IMR-90 (cell line): ENCODE data around the gene CCND3. TPM values are rescaled to one million over a fixed set of nuclear protein-coding genes. Genes with fewer than 3 reads are reported as not detected.

Experiments
- ATAC-seq: fragments of 200-7000 bp; cut with Tn5 transposase; 2 replicates; pipeline ENCODE4 v1.9.1; 2020; ENCODE audit warnings: low read depth, mild to moderate bottlenecking, moderate library complexity
- BruUV-seq: library from RNA; stranded (reverse); fragments of 400-500 nt; replicated peaks from 2 replicates; lab custom pipeline; 2021; lab: Mats Ljungman, UMichigan
- CTCF ChIA-PET: fragments of 300-600 bp; formaldehyde crosslinking; extraction: SDS; loops from one replicate; lab custom pipeline; 2021; ENCODE audit warnings: antibody characterized with exemption; lab: Yijun Ruan, JAX
- POLR2A ChIA-PET: fragments of 300-600 bp; sonication (Branson Sonifier 250); formaldehyde crosslinking; loops from one replicate; lab custom pipeline; 2022; ENCODE audit warnings: antibody characterized with exemption; ENCODE audit not compliant: unreplicated experiment; lab: Charles Lee
- DNase-seq: peaks from one replicate; pipeline ENCODE4 v3.0.0; 2013
- H2AFZ ChIP-seq: replicated peaks from 2 replicates; pipeline ENCODE3; 2013; ENCODE audit warnings: low read length, mild to moderate bottlenecking; ENCODE audit not compliant: poor library complexity
- H2AK5ac ChIP-seq: 2 replicates; pipeline ENCODE4 v1.6.1; 2013; ENCODE audit warnings: low read depth, low read length, inconsistent platforms
- H2AK9ac ChIP-seq: replicated peaks from 2 replicates; pipeline ENCODE3; 2013; ENCODE audit warnings: mild to moderate bottlenecking, low read depth, low read length, moderate library complexity; ENCODE audit not compliant: poor library complexity
- H2BK120ac ChIP-seq: 2 replicates; pipeline ENCODE4 v1.6.1; 2013; ENCODE audit warnings: low read depth, low read length, inconsistent platforms
- H2BK15ac ChIP-seq: 3 replicates; pipeline ENCODE4 v1.6.1; 2013; ENCODE audit warnings: low read depth, low read length, inconsistent platforms
- H2BK20ac ChIP-seq: 2 replicates; pipeline ENCODE4 v1.6.1; 2013; ENCODE audit warnings: low read depth, mild to moderate bottlenecking, inconsistent platforms, low read length, moderate library complexity
- H2BK5ac ChIP-seq: 2 replicates; pipeline ENCODE4 v1.6.1; 2013; ENCODE audit warnings: mild to moderate bottlenecking, low read depth, low read length, inconsistent platforms; ENCODE audit not compliant: poor library complexity, severe bottlenecking
- H3K14ac ChIP-seq: replicated peaks from 2 replicates; pipeline ENCODE4 v1.6.1; 2013; ENCODE audit warnings: low read depth, low read length, inconsistent platforms
- H3K18ac ChIP-seq: 2 replicates; pipeline ENCODE4 v1.6.1; 2013; ENCODE audit warnings: low read depth, low read length, control low read depth
- H3K23ac ChIP-seq: 2 replicates; pipeline ENCODE4 v1.6.1; 2013; ENCODE audit warnings: low read depth, low read length, inconsistent platforms
- H3K27ac ChIP-seq: 2 replicates; pipeline ENCODE4 v1.5.1; 2013; ENCODE audit warnings: mild to moderate bottlenecking, control low read depth, low read length; ENCODE audit not compliant: insufficient read depth
- H3K27me3 ChIP-seq: 2 replicates; pipeline ENCODE4 v1.6.1; 2013; ENCODE audit warnings: low read length; ENCODE audit not compliant: control insufficient read depth, insufficient read depth
- H3K36me3 ChIP-seq: 2 replicates; pipeline ENCODE4 v1.6.1; 2013; ENCODE audit warnings: low read length, mixed read lengths; ENCODE audit not compliant: control insufficient read depth, insufficient read depth
- H3K4ac ChIP-seq: 2 replicates; pipeline ENCODE4 v1.6.1; 2013; ENCODE audit warnings: low read depth, low read length, inconsistent platforms
- H3K4me1 ChIP-seq: 2 replicates; pipeline ENCODE4 v1.6.1; 2013; ENCODE audit warnings: low read length, mixed read lengths; ENCODE audit not compliant: control insufficient read depth, insufficient read depth
- H3K4me2 ChIP-seq: 2 replicates; pipeline ENCODE4 v1.6.1; 2013; ENCODE audit warnings: low read depth, mild to moderate bottlenecking, control low read depth, low read length, moderate library complexity
- H3K4me3 ChIP-seq: 2 replicates; pipeline ENCODE4 v1.5.1; 2013; ENCODE audit warnings: low read depth, mild to moderate bottlenecking, control low read depth, low read length, moderate library complexity; ENCODE audit not compliant: insufficient read depth
- H3K56ac ChIP-seq: 2 replicates; pipeline ENCODE4 v1.6.1; 2013; ENCODE audit warnings: low read length, inconsistent platforms; ENCODE audit not compliant: insufficient read depth; ENCODE audit errors: extremely low read depth
- H3K79me1 ChIP-seq, 2 experiments: 2 replicates each; pipeline ENCODE4 v1.6.1; 2013; ENCODE audit warnings: low read length in 2 of 2, inconsistent platforms in 1 of 2, low read depth in 1 of 2
- H3K9ac ChIP-seq: 2 replicates; pipeline ENCODE4 v1.6.1; 2013; ENCODE audit warnings: low read depth, low read length, control low read depth
- H3K9me1 ChIP-seq: 2 replicates; pipeline ENCODE4 v1.6.1; 2013; ENCODE audit warnings: low read length, inconsistent platforms; ENCODE audit not compliant: insufficient read depth
- H3K9me3 ChIP-seq: 2 replicates; pipeline ENCODE4 v1.6.1; 2013; ENCODE audit warnings: low read length; ENCODE audit not compliant: control insufficient read depth, insufficient read depth
- H4K20me1 ChIP-seq: 2 replicates; pipeline ENCODE4 v1.6.1; 2013; ENCODE audit warnings: low read length, inconsistent platforms; ENCODE audit not compliant: insufficient read depth
- H4K5ac ChIP-seq: 2 replicates; pipeline ENCODE4 v1.6.1; 2013; ENCODE audit warnings: mild to moderate bottlenecking, low read depth, low read length, control low read depth
- H4K8ac ChIP-seq, 2 experiments: 2 replicates each; pipeline ENCODE4 v1.6.1; 2013; ENCODE audit warnings: low read depth in 2 of 2, low read length in 2 of 2, control low read depth in 1 of 2, inconsistent platforms in 1 of 2
- H4K91ac ChIP-seq: 2 replicates; pipeline ENCODE4 v1.6.1; 2013; ENCODE audit warnings: low read depth, low read length, inconsistent platforms; ENCODE audit not compliant: insufficient read depth
- BHLHE40 ChIP-seq: fragments of 150-350 bp; IDR thresholded peaks from 2 replicates; pipeline ENCODE4 v1.6.1; 2016; ENCODE audit warnings: mild to moderate bottlenecking, low read depth, low read length
- CEBPB ChIP-seq: IDR thresholded peaks from 2 replicates; pipeline ENCODE4 v1.6.1; 2012; ENCODE audit warnings: low read depth, low read length, improper control_type of control experiment
- ELK1 ChIP-seq: fragments of 150-350 bp; IDR thresholded peaks from 2 replicates; pipeline ENCODE4 v1.6.1; 2016; ENCODE audit warnings: low read depth, mild to moderate bottlenecking, low read length, moderate library complexity, borderline replicate concordance
- RFX5 ChIP-seq: IDR thresholded peaks from 2 replicates; pipeline ENCODE4 v1.8.0; 2012; ENCODE audit warnings: low read depth, mild to moderate bottlenecking, low read length, moderate library complexity
- SMC3 ChIP-seq: fragments of 150-350 bp; IDR thresholded peaks from 2 replicates; pipeline ENCODE4 v1.6.1; 2016; ENCODE audit warnings: low read depth, mild to moderate bottlenecking, antibody characterized with exemption, low read length, moderate library complexity
- USF2 ChIP-seq: fragments of 150-350 bp; IDR thresholded peaks from 2 replicates; pipeline ENCODE4 v1.6.1; 2017; ENCODE audit warnings: mild to moderate bottlenecking, antibody characterized with exemption, low read length, low read depth
- WGBS, 2 experiments: methylation state at CpG; one replicate each; pipeline versions ENCODE4 v1.1.5 to v1.1.7; 2013; ENCODE audit warnings: missing lambda C conversion rate in 2 of 2; ENCODE audit not compliant: insufficient read length in 1 of 2; ENCODE audit errors: extremely low coverage in 2 of 2; 5-methylcytosine and 5-hydroxymethylcytosine counted together
- dilution Hi-C: fragments of 300-500 bp; cut with HindIII; formaldehyde crosslinking; loops from one replicate; pipeline ENCODE4 v1.14.3; 2018; ENCODE audit warnings: low sequenced_read_pairs; ENCODE audit not compliant: unreplicated experiment
- in situ Hi-C: fragments of 300-500 bp; cut with MboI; formaldehyde crosslinking; loops from 3 replicates; pipeline ENCODE4 v1.14.3; 2019; ENCODE audit warnings: low sequenced_read_pairs, inconsistent platforms, mixed read lengths
- intact Hi-C: fragments of 100-400 bp; cut with micrococcal nuclease; formaldehyde crosslinking; loops from 2 replicates; pipeline ENCODE4 v1.10.0; 2022
- polyA plus RNA-seq, 3 experiments: library from polyadenylated mRNA; depleted of rRNA; stranded (reverse); fragments of >200 nt; gene quantifications; 2 replicates each; pipeline ENCODE4 v1.2.3, GENCODE V29; 2012; ENCODE audit warnings: low replicate concordance in 1 of 3
- total RNA-seq: library from RNA; depleted of rRNA; stranded (reverse); fragments of >200 nt; gene quantifications from 2 replicates; pipeline ENCODE4 v1.2.3, GENCODE V29; 2012

CCND3 gene
- total and polyA plus RNA-seq, 2 of the 4 experiments (the other 2 are of a cell fraction), result 19.2 to 61.9 TPM

GRCh38 chr6:41909727-41910126 is 31.9 kb downstream of the CCND3 start:
- H4K20me1 ChIP-seq, result no peaks in the 10 kb centered on the region
- no peak overlapping the region for H3K4me3 ChIP-seq
- H3K27ac ChIP-seq, result no peak overlapping the region
- H3K4me1 ChIP-seq, result no peaks in the 10 kb centered on the region
- no peak overlapping the region for H2AK5ac ChIP-seq
- no peaks in the 10 kb centered on the region for H3K9me3 ChIP-seq
- in situ Hi-C loops (no loop called here), intact Hi-C loops (no loop called here), dilution Hi-C loops (no loop called here)
- H3K9me1 ChIP-seq, result no peaks in the 10 kb centered on the region
- H3K79me1 ChIP-seq, result peaks cover 36 to 57% of the 10 kb centered on the region in 2 experiments
- no peak overlapping the region for H2AFZ ChIP-seq
- no peak overlapping the region for H4K91ac ChIP-seq
- no peak overlapping the region for H3K4me2 ChIP-seq
- H4K5ac ChIP-seq, result no peak overlapping the region
- BruUV-seq, result no TSS peak
- DNase-seq (no peak), ATAC-seq (no peak)
- no peak overlapping the region for H2BK120ac ChIP-seq
- no peak overlapping the region for H3K23ac ChIP-seq
- no peaks in the 10 kb centered on the region for H3K27me3 ChIP-seq
- TF ChIP-seq USF2 (no peak), SMC3 (no peak), CEBPB (no peak), ELK1 (no peak), BHLHE40 (no peak), RFX5 (no peak)
- no CpG with 5 or more reads among the region's 1 CpG for WGBS, 2 experiments
- no peak overlapping the region for H3K4ac ChIP-seq
- H2BK15ac ChIP-seq, result no peak overlapping the region
- H2BK5ac ChIP-seq, result no peak overlapping the region
- no peak overlapping the region for H4K8ac ChIP-seq
- H3K56ac ChIP-seq, result no peak overlapping the region
- no peak overlapping the region for H3K14ac ChIP-seq
- H3K18ac ChIP-seq, result no peak overlapping the region
- no peak overlapping the region for H3K9ac ChIP-seq
- no peak overlapping the region for H2BK20ac ChIP-seq
- ChIA-PET CTCF (no interaction called here), POLR2A (no interaction called here)
- H3K36me3 ChIP-seq, result peaks cover 49% of the 10 kb centered on the region
- no peak overlapping the region for H2AK9ac ChIP-seq
